ENCODE results near the gene ISLR2. TPM values are rescaled to one million over a fixed set of nuclear protein-coding genes. Genes with fewer than 3 reads are reported as not detected.
"Not testable (repeated sequence)": the region's sequence is repeated elsewhere in the genome, so short reads cannot be mapped to it uniquely, and the experiment has no call there.

ISLR2 gene
- total RNA-seq, result not detected in 2 replicates
- polyA plus RNA-seq, result not detected in 2 replicates
- not detected in 2 replicates for polyA plus RNA-seq (2011; cell fraction: cytosol; rRNA removed)
- not detected in 2 replicates for polyA plus RNA-seq (2011; cell fraction: nucleus; rRNA removed)
- polyA plus RNA-seq (2012), result not detected in 2 replicates
- not detected in 2 replicates for polyA minus RNA-seq
- not detected for polyA minus RNA-seq (2011; cell fraction: cytosol; rRNA and poly(A)+ RNA removed)
- not detected in 2 replicates for polyA minus RNA-seq (2011; cell fraction: nucleus; rRNA and poly(A)+ RNA removed)
- Bru-seq, nascent RNA, result not detected
- BruChase-seq, experiment 1, labeled RNA remaining after a 6-hour chase, result not detected
- not detected for BruChase-seq, experiment 2, labeled RNA remaining after a 2-hour chase
- long read RNA-seq, result 0 reads

GRCh38 chr15:74130155-74130848 is at the start of gene ISLR2:
Gene ISLR2 (plus strand): TSS chr15:74130586. CDS start chr15:74132755, 2,169 bp downstream.
- dilution Hi-C loops (cut with MboI; ENCODE audit: extremely low pct_ligation_motif_present, low sequenced_read_pairs), result no loop called here
- Histone ChIP-seq H3K9ac (replicated peaks; ENCODE audit: extremely low read depth, insufficient read depth, low read length) (no peak within 1 kb of the TSS), H3K4me3 (replicated peaks in 1 of 3; ENCODE audit: insufficient read depth in 1 of 3, low read depth in 1 of 3, low read length in 3 of 3) (no peak within 1 kb of the TSS), H2AFZ (ENCODE audit: low read depth, low read length) (no peak within 1 kb of the TSS), H3K9me1 (replicated peaks; ENCODE audit: control insufficient read depth, extremely low read depth, insufficient read depth, low read length) (no peaks in the 10 kb centered on the region), H3K27me3 (ENCODE audit: control insufficient read depth in 2 of 2, insufficient read depth in 2 of 2, low read length in 2 of 2) (peaks cover 72 to 88% of the 10 kb centered on the region in 2 experiments), H3K4me2 (ENCODE audit: insufficient read depth, low read length) (no peak within 1 kb of the TSS), H3K9me3 (replicated peaks; ENCODE audit: control insufficient read depth, insufficient read depth, low read length) (no peaks in the 10 kb centered on the region), H3K4me1 (ENCODE audit: control insufficient read depth, extremely low read depth, insufficient read depth, low read length) (peaks cover 4% of the 10 kb centered on the region), H4K20me1 (replicated peaks; ENCODE audit: control insufficient read depth, extremely low read depth, insufficient read depth, low read length) (no peaks in the 10 kb centered on the region), H3K79me2 (ENCODE audit: control insufficient read depth, insufficient read depth, low read length) (no peaks in the 10 kb centered on the region), H3K27ac (ENCODE audit: insufficient read depth, low read depth, low read length) (no peak within 1 kb of the TSS), H3K36me3 (ENCODE audit: control insufficient read depth in 2 of 2, extremely low read depth in 1 of 2, insufficient read depth in 2 of 2, low read length in 2 of 2) (no peaks in the 10 kb centered on the region)
- BruUV-seq (replicated peaks), result no TSS peak
- intact Hi-C loops (cut with micrococcal nuclease), result loop anchor here (5.0 kb wide), 2 partner anchors 158 to 178 kb away; no protein-coding TSS in a partner anchor
- CTCF ChIA-PET, result interaction anchor here (0.8 to 3.7 kb wide), 3 partner anchors 157 to 190 kb away, joined by 3 to 115 read pairs (median 46); no protein-coding TSS in a partner anchor
- POLR2A ChIA-PET, result interaction anchor here (0.6 kb wide), 1 partner anchor 168 kb away, joined by 8 read pairs; no protein-coding TSS in a partner anchor
- TF ChIP-seq EZH2 (IDR thresholded peaks at IDR 0.05; ENCODE audit: borderline replicate concordance, low read depth, low read length, severe bottlenecking), result peak; percentile 17
- TF ChIP-seq JUN (IDR thresholded peaks at IDR 0.05; ENCODE audit: borderline replicate concordance, insufficient read depth, insufficient read length, low read depth), result no peak
- no peak for TF ChIP-seq POLR2A (IDR thresholded peaks at IDR 0.05; ENCODE audit: low read depth, low read length)
- TF ChIP-seq CTCF (IDR thresholded peaks at IDR 0.05; ENCODE audit: extremely low read depth in 1 of 2, insufficient read depth in 1 of 2, low read depth in 1 of 2, low read length in 2 of 2), result no peak
- no peak for TF ChIP-seq MYC (IDR thresholded peaks at IDR 0.05; ENCODE audit: low read depth, low read length)
- TF ChIP-seq MAX (IDR thresholded peaks at IDR 0.05; ENCODE audit: insufficient read depth, insufficient read length), result no peak
- FAIRE-seq (no peak), DNase-seq (ENCODE audit: low read depth, low spot score) (no peak)

GRCh38 chr15:74082450-74082849 is 47.9 kb upstream of the ISLR2 start, which contains the start of gene GOLGA6A:
Gene GOLGA6A (minus strand): TSS chr15:74082550. CDS start chr15:74082509, 41 bp downstream.
- H3K27ac ChIP-seq (ENCODE audit: insufficient read depth, low read depth, low read length); H4K20me1 ChIP-seq (replicated peaks; ENCODE audit: control insufficient read depth, extremely low read depth, insufficient read depth, low read length); BruUV-seq (replicated peaks); FAIRE-seq; H3K4me1 ChIP-seq (ENCODE audit: control insufficient read depth, extremely low read depth, insufficient read depth, low read length); H3K4me2 ChIP-seq (ENCODE audit: insufficient read depth, low read length); DNase-seq (ENCODE audit: low read depth, low spot score); H3K4me3 ChIP-seq (replicated peaks in 1 of 3; ENCODE audit: insufficient read depth in 1 of 3, low read depth in 1 of 3, low read length in 3 of 3); dilution Hi-C loops (cut with MboI; ENCODE audit: extremely low pct_ligation_motif_present, low sequenced_read_pairs); H3K36me3 ChIP-seq (ENCODE audit: control insufficient read depth in 2 of 2, extremely low read depth in 1 of 2, insufficient read depth in 2 of 2, low read length in 2 of 2); H3K9me1 ChIP-seq (replicated peaks; ENCODE audit: control insufficient read depth, extremely low read depth, insufficient read depth, low read length); H3K9me3 ChIP-seq (replicated peaks; ENCODE audit: control insufficient read depth, insufficient read depth, low read length); CTCF ChIA-PET; H2AFZ ChIP-seq (ENCODE audit: low read depth, low read length); intact Hi-C loops (cut with micrococcal nuclease); H3K9ac ChIP-seq (replicated peaks; ENCODE audit: extremely low read depth, insufficient read depth, low read length); H3K27me3 ChIP-seq (ENCODE audit: control insufficient read depth in 2 of 2, insufficient read depth in 2 of 2, low read length in 2 of 2); H3K79me2 ChIP-seq (ENCODE audit: control insufficient read depth, insufficient read depth, low read length); POLR2A ChIA-PET: not testable (repeated sequence)

- H3K27me3 ChIP-seq (ENCODE audit: control insufficient read depth in 2 of 2, insufficient read depth in 2 of 2, low read length in 2 of 2); FAIRE-seq; dilution Hi-C loops (cut with MboI; ENCODE audit: extremely low pct_ligation_motif_present, low sequenced_read_pairs); H3K79me2 ChIP-seq (ENCODE audit: control insufficient read depth, insufficient read depth, low read length); H3K4me3 ChIP-seq (replicated peaks in 1 of 3; ENCODE audit: insufficient read depth in 1 of 3, low read depth in 1 of 3, low read length in 3 of 3); H3K9me1 ChIP-seq (replicated peaks; ENCODE audit: control insufficient read depth, extremely low read depth, insufficient read depth, low read length); H2AFZ ChIP-seq (ENCODE audit: low read depth, low read length); H4K20me1 ChIP-seq (replicated peaks; ENCODE audit: control insufficient read depth, extremely low read depth, insufficient read depth, low read length); CTCF ChIA-PET; H3K4me1 ChIP-seq (ENCODE audit: control insufficient read depth, extremely low read depth, insufficient read depth, low read length); H3K27ac ChIP-seq (ENCODE audit: insufficient read depth, low read depth, low read length); BruUV-seq (replicated peaks); H3K4me2 ChIP-seq (ENCODE audit: insufficient read depth, low read length); DNase-seq (ENCODE audit: low read depth, low spot score); H3K36me3 ChIP-seq (ENCODE audit: control insufficient read depth in 2 of 2, extremely low read depth in 1 of 2, insufficient read depth in 2 of 2, low read length in 2 of 2); POLR2A ChIA-PET; H3K9me3 ChIP-seq (replicated peaks; ENCODE audit: control insufficient read depth, insufficient read depth, low read length); intact Hi-C loops (cut with micrococcal nuclease); H3K9ac ChIP-seq (replicated peaks; ENCODE audit: extremely low read depth, insufficient read depth, low read length): not testable (repeated sequence)
These were observed 35.8 kb upstream of the ISLR2 start for GRCh38 chr15:74094567-74094966.
